Activated CD4-positive, alpha-beta T cell treated with anti-CD3 and anti-CD28 coated beads, Interleukin-10, Interleukin-2, amounts not matched to agents 100 ng/mL and 50 ng/mL, durations not matched to agents 16 hours and 8 hours (primary cell): ENCODE measurements around the gene WDR75.
"Not testable (repeated sequence)": the region's sequence is repeated elsewhere in the genome, so short reads cannot be mapped to it uniquely, and the experiment has no call there.

ENCODE experiments used
- DNase-seq: peaks from one replicate; pipeline ENCODE4 v3.0.0-alpha.2; 2020

WDR75 gene

DNA sequence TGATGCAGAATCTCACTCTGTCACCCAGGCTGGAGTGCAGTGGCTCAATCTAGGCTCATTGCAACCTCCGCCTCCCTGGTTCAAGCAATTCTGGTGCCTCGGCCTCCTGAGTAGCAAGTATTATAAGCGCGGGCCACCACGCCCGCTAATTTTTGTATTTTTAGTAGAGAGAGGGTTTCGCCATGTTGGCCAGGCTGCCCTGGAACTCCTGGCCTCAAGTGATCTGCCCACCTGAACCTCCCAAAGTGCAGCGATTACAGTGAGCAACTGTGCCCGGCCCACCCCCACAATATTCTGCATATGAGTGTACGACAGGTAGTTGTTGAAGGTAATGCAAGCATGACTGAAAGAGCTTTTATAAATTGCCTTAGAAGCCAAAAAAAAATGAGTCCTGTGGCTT lies 1.2 kb downstream of the WDR75 start:
- DNase-seq, result no peak

DNA sequence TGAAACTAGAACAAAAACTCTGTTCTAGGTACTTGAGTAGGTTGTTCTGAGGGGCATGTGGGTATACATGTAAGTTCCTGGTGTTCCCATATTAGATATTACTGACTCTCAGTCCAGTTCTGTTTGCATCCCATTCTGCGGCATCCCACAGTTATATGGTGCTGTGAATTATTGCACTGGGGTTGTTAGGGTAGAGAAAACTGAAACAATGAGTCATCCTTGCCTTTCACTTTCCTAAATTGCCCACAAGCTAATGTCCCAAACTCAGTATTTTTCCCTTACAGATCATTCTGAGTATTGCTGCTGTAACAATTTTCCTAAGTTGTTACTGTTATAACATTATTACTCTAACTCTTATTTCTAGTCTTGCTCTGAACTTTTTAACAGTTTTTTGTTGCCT lies 3.0 kb downstream of the WDR75 start:
- peak; percentile 66 for DNase-seq

- DNase-seq, result no peak
Measured at GRCh38 chr2:189446780-189447179, 5.5 kb downstream of the WDR75 start.

GRCh38 chr2:189454009-189454408 lies 12.7 kb downstream of the WDR75 start:
- no peak for DNase-seq

DNA sequence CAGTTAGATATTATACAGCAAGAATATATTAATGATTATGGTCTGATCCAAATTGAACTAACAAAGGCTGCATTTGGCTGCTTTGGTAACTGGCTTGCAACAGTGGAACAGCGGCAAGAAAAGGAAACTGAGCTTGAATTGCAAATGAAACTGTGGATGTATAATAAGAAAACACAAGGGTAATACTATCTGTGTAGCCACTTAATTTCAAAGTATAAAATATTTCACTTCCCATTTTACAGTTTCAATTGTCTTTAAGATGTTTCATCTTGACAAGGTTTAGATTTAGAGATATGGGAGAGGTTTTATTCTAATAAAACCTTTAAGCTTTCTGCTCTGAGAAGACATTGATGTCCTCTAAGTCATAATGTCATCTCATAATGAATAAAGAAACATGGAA lies 23.8 kb downstream of the WDR75 start:
- no peak for DNase-seq

DNA sequence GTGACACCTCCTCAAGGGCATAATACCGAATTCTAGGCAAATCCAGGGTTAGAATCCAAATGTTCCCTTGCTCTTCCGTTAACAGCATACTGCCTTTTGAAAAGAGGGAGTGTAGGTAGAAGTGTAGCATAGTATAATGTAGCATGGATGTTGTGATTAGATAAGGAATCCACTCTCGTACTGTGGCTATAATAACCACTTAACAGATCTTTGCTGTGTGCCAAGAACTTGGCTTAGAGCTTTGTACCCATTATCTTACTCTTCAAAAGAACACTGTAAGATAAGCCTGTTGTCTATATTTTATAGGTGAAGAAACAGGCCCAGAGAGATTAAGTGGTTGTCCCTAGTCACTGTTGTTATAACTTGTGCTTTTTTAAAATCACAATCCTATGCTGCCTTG lies 24.2 kb downstream of the WDR75 start:
- DNase-seq, result no peak

- no peak for DNase-seq
Measured at GRCh38 chr2:189466046-189466445, 24.8 kb downstream of the WDR75 start.

- no peak for DNase-seq
Measured at GRCh38 chr2:189466656-189467055, 25.4 kb downstream of the WDR75 start.

- DNase-seq, result no peak
Measured at GRCh38 chr2:189467160-189467559, 25.9 kb downstream of the WDR75 start.

GRCh38 chr2:189467593-189467992 lies 26.3 kb downstream of the WDR75 start:
- DNase-seq, result no peak

DNA sequence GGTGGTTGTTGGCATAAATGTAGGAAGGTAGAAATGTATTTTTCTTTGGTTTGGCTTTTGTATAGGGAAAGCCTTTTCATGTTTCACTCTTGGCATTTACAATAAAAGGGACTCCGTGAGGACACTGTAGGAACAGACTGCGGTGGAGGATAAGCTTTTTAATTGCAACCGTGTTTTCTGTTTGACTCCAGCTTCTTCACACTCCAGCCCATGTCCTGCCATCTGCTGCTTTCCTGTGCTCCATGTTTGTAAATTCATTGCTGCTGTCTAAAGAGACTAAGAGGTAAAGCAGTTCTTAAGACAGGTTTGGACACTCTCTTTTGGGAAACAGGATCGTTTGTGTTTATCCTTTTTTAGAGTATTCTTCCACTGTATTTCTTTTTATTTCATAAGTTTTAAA lies 33.3 kb downstream of the WDR75 start:
- no peak for DNase-seq

DNA sequence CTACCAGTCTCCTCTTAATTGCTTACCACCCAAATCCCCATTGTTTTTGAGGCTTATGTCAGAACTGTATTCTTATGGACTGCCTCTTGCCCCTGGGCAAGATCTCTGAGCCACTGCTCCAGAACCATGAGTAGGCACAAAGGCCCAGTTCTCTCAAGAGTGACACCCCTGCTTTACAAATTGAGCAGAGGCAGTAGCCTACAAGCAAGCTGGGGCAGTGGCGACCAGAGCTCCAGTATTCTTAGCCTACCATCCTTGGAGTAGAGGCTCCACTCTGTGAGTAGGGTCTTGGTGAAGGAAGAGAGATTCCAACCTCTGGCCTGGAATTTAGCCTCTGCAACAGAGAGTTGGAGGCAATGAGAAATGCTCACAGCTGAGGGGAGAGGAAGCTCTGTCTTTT lies 36.5 kb downstream of the WDR75 start:
- DNase-seq, result no peak

GRCh38 chr2:189478289-189478688 lies 37.0 kb downstream of the WDR75 start:
- not testable (repeated sequence) for DNase-seq

DNA sequence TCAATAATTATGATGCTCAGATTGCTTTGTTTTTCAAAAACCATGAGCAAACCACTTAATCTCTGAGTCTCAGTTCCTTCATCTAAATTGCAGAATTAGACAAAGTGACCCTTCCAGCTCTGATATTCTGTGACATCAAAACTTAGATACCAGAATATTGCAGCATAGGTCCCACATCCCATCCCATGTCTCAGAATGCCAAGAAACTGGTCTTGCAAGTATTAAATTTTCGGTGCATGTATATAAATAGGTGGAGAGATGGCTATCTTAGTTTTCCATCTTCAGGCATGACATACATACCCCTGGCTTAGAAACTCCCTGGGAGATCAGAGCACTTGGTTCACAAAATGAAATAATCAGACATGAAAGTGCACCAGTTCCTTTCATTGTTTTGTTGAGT lies 39.8 kb downstream of the WDR75 start:
- no peak for DNase-seq

DNA sequence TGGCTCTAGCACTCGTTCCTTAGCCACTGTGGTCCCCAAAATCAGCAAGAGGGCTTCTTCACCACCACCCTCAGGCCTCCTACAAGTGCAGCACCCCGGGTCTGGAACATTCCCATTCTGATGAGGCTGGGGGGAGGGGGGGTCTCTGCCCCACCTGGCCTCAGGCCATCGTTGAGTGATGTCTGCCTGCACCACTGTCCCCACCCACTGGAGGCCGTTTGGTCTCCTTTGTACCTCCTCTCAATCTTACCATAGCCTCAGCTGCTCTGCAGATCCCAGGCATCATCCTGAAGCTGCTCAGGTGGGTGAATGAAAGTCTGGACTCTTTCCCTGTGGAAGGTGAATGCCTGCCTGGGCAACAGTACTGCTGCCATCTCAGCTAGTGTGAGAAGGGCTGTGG lies 42.3 kb downstream of the WDR75 start:
- no peak for DNase-seq

DNA sequence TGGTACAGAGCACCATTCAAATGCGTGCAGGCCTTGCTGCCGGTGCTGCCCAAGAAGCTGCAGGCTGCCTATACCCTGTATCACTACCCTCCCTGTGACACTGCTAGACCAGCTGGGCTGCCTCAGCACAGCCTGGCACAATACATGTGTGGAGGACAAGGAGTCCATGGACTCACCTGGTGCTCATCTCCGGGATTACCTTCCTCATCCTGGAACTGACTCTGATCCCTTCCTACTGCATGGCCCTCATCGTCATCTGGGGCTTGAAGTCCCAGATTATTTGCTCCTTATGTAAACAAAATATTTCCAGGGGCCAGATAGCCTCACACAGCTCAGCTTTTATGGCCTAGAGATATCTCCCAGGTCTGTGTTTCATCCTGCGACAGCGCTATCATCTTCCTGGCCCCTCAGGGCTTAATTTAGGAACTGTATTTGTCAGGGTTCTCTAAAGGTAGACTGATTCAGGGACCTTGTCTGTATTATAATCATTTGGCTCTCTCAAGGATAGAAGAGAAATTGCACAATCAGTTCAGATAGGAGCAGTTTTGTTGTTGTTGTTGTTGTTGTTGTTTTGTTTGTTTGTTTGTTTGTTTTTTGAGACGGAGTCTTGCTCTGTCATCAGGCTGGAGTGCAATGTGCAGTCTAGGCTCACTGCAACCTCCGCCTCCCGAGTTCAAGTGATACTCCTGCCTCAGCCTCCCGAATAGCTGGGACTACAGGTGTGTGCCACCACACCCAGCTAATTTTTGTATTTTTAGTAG lies 42.9 kb downstream of the WDR75 start:
- DNase-seq, result no peak

GRCh38 chr2:189485146-189485545 lies 43.9 kb downstream of the WDR75 start:
- DNase-seq, result no peak

- no peak for DNase-seq
Measured at GRCh38 chr2:189486237-189486770, 45.0 kb downstream of the WDR75 start.

DNA sequence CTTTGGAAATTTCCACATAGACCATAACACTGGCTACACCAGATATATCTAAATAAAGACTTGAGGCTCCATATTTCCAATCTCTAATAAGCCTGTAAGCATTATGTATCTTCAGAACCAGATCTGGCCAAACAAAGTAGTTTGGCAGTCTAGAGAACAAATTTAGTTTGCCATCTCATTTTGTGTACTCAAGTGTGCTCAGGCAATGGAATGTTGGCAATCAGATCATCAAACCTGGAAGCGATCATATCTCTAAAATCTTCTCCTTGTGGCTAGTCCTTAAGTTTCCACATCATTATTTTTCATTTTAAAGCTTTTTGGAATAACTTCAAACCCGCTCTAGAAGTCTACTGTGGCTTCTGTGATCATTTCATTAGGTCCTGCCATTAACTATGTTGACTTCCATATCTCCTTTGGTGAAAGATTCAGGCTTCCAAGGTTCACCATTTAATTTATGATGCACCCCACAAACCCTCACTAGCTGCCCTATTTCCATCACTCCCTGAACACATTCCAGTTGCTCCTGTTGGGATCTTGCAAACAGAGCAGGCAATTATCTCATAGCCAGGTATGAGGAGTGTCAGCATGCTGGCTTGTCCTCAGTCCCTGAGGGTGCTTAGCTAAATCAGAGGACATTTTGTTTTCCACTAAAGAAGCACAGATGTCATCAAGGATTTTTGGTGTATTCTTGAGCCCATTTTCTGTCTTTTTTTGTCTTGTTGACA lies 46.2 kb downstream of the WDR75 start:
- no peak for DNase-seq

GRCh38 chr2:189488008-189488310 lies 46.7 kb downstream of the WDR75 start:
- DNase-seq, result no peak

- no peak for DNase-seq
Measured at GRCh38 chr2:189492451-189492850, 51.2 kb downstream of the WDR75 start.

GRCh38 chr2:189498205-189498604 lies 56.9 kb downstream of the WDR75 start:
- DNase-seq, result no peak

DNA sequence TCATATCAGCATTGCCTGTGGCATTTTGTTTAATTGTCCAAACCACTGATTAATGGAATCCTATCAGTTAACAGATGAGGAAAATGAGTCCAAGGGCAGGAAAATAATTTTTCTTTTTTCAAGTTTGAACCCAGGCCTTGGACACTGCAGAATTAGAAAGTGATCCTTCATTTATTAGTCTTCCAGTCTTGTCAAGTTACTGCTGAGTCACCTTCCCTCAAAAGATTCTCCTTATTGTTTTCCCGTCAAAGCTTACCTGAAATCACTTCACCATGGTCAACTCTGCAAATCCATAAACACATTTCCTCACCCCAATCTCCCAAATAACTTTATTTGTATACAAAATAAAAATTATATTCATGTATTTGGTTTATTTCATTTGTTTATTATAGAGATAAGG lies 57.9 kb downstream of the WDR75 start:
- no peak for DNase-seq

DNA sequence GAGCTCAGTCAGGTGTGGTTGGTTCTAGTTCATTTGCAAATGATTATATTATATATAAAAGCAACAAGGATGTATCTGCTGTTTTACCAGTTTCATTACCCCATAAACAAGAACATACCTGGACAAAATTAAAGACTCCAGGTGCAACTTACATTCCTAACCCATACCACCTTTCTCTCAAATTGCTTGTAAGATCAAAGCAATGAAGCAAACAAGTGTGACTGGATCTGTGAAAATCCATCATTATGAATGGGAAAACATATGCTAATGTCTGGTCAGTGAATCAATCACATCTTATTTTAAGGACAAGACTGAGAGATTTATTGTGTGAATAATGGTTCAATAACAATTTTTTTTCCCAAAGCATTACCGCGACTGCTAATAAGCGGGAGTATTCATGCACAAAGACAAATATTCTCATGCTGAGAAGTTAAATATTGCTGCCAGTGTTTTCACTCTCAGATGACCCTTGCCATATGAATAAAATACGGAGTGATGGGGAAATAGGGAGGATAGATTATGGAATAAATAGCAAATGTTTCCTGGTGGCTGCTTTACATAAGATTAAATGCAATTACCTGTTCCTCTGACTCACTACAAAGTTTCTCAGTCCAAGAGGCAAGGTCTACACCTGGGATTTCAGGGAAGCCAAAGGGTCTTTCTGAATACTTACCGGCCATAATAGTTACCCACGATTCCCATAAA lies 59.3 kb downstream of the WDR75 start:
- no peak for DNase-seq
